HCT116 (cell line): ENCODE data around the gene PSMD3. TPM values are rescaled to one million over a fixed set of nuclear protein-coding genes. Genes with fewer than 3 reads are reported as not detected.
"Not testable (repeated sequence)": the region's sequence is repeated elsewhere in the genome, so short reads cannot be mapped to it uniquely, and the experiment has no call there.

Experiments used
- ATAC-seq: fragments of 200-7000 bp; cut with Tn5 transposase; 2 replicates; pipeline ENCODE4 v1.9.1; 2020; ENCODE audit warnings: mild to moderate bottlenecking, moderate library complexity
- BruUV-seq: library from RNA; stranded (reverse); fragments of 400-500 nt; replicated peaks from 2 replicates; lab custom pipeline; 2021; lab: Mats Ljungman, UMichigan
- CTCF ChIA-PET: fragments of 300-600 bp; sonication (Branson Sonifier 250); formaldehyde crosslinking; loops from one replicate; lab custom pipeline; 2021; ENCODE audit warnings: antibody characterized with exemption; lab: Charles Lee
- POLR2A ChIA-PET: fragments of 300-600, 350-600 bp; sonication (Branson Sonifier 250); formaldehyde crosslinking; loops from one replicate; lab custom pipeline; 2021; ENCODE audit warnings: antibody characterized with exemption; lab: Charles Lee
- RAD21 ChIA-PET, 2 experiments: fragments of 300-600 bp; sonication (Branson Sonifier 250); formaldehyde crosslinking; loops; one replicate each; lab custom pipeline; 2023; ENCODE audit warnings: low total read pairs in 2 of 2; ENCODE audit not compliant: uncharacterized antibody in 2 of 2, unreplicated experiment in 2 of 2, low non-redundant PET in 1 of 2; lab: Charles Lee
- DNase-seq: peaks from one replicate; pipeline ENCODE4 v3.0.0-alpha.2; 2010; ENCODE audit warnings: low read depth, low spot score
- H2AFZ ChIP-seq: fragments of 200-600 bp; shearing (Covaris generic), sonication (generic); 2 replicates; pipeline ENCODE4 v1.6.1; 2017; ENCODE audit warnings: low read depth, mixed run types, mixed read lengths, antibody characterized with exemption, low read length; ENCODE audit not compliant: poor library complexity, severe bottlenecking
- H3K27ac ChIP-seq: 2 replicates; pipeline ENCODE4 v1.5.1; 2012; ENCODE audit warnings: low read depth, low read length
- H3K27me3 ChIP-seq: fragments of 200-600 bp; sonication (generic); 2 replicates; pipeline ENCODE4 v1.6.1; 2016; ENCODE audit warnings: mixed run types, low read length, mixed read lengths; ENCODE audit not compliant: insufficient read depth
- H3K36me3 ChIP-seq, 2 experiments: fragments of 200-500 bp in 1 of 2; fragments of 200-600 bp in 1 of 2; sonication (Bioruptor generic) in 1 of 2; sonication (generic) in 1 of 2; 2 replicates each; pipeline versions ENCODE4 v1.5.1 to v1.6.1; 2014 to 2016; ENCODE audit warnings: low read length in 2 of 2, inconsistent platforms in 1 of 2, mixed read lengths in 1 of 2, mixed run types in 1 of 2; ENCODE audit not compliant: insufficient read depth in 2 of 2, control insufficient read depth in 1 of 2
- H3K4me1 ChIP-seq, 2 experiments: fragments of 200-600 bp in 1 of 2; sonication (generic) in 1 of 2; 2 replicates each; pipeline versions ENCODE4 v1.5.1 to v1.6.1; 2012 to 2017; ENCODE audit warnings: low read length in 2 of 2, inconsistent platforms in 1 of 2, mild to moderate bottlenecking in 1 of 2, mixed read lengths in 1 of 2, mixed run types in 1 of 2, moderate library complexity in 1 of 2; ENCODE audit not compliant: insufficient read depth in 2 of 2, control insufficient read depth in 1 of 2
- H3K4me2 ChIP-seq: fragments of 200-600 bp; sonication (generic); 2 replicates; pipeline ENCODE4 v1.6.1; 2017; ENCODE audit warnings: mixed run types, low read length, mixed read lengths
- H3K4me3 ChIP-seq, 2 experiments: fragments of 200-600 bp in 1 of 2; sonication (generic) in 1 of 2; replicated peaks in 1 of 2; 2 replicates each; pipeline ENCODE4 v1.5.1; 2011 to 2016; ENCODE audit warnings: low read length in 2 of 2, control low read depth in 1 of 2, low read depth in 1 of 2, mild to moderate bottlenecking in 1 of 2, mixed read lengths in 1 of 2, mixed run types in 1 of 2
- H3K79me2 ChIP-seq: fragments of 200-600 bp; sonication (generic); 2 replicates; pipeline ENCODE4 v1.6.1; 2017; ENCODE audit warnings: mild to moderate bottlenecking, mixed run types, low read length, moderate library complexity, mixed read lengths; ENCODE audit not compliant: insufficient read depth
- H3K9ac ChIP-seq: fragments of 200-600 bp; sonication (generic); 2 replicates; pipeline ENCODE4 v1.6.1; 2016; ENCODE audit warnings: low read length, mixed read lengths
- H3K9me2 ChIP-seq: fragments of 200-600 bp; sonication (generic), shearing (Covaris generic); 2 replicates; pipeline ENCODE4 v1.6.1; 2017; ENCODE audit warnings: mixed run types, mild to moderate bottlenecking, moderate library complexity; ENCODE audit not compliant: insufficient read depth
- H3K9me3 ChIP-seq, 2 experiments: fragments of 200-500 bp in 1 of 2; fragments of 200-600 bp in 1 of 2; sonication (Bioruptor generic) in 1 of 2; sonication (generic) in 1 of 2; 2 replicates each; pipeline ENCODE4 v1.6.1; 2014 to 2017; ENCODE audit warnings: low read length in 2 of 2, mixed read lengths in 2 of 2, inconsistent platforms in 1 of 2, low read depth in 1 of 2, mild to moderate bottlenecking in 1 of 2, mixed run types in 1 of 2, moderate library complexity in 1 of 2; ENCODE audit not compliant: control insufficient read depth in 1 of 2, insufficient read depth in 1 of 2
- H4K20me1 ChIP-seq: fragments of 200-600 bp; sonication (generic), shearing (Covaris generic); 2 replicates; pipeline ENCODE4 v1.6.1; 2017; ENCODE audit warnings: mixed run types, mild to moderate bottlenecking, moderate library complexity; ENCODE audit not compliant: insufficient read depth
- CBX3 ChIP-seq: IDR thresholded peaks from 2 replicates; pipeline ENCODE4 v1.6.1; 2012; ENCODE audit warnings: low read depth
- CEBPB ChIP-seq: IDR thresholded peaks from 2 replicates; pipeline ENCODE4 v1.6.1; 2012; ENCODE audit warnings: low read depth
- EGR1 ChIP-seq: IDR thresholded peaks from 2 replicates; pipeline ENCODE4 v1.6.1; 2012; ENCODE audit warnings: low read depth
- ELF1 ChIP-seq: IDR thresholded peaks from 2 replicates; pipeline ENCODE4 v1.6.1; 2012; ENCODE audit warnings: low read depth, borderline replicate concordance
- EZH2 ChIP-seq: fragments of 200-600 bp; sonication (generic); IDR thresholded peaks from 2 replicates; pipeline ENCODE4 v1.6.1; 2017; ENCODE audit warnings: antibody characterized with exemption, mixed run types
- EZH2phosphoT487 ChIP-seq: fragments of 200-600 bp; IDR thresholded peaks from 2 replicates; pipeline ENCODE4 v1.6.1; 2018; ENCODE audit warnings: antibody characterized with exemption, borderline replicate concordance
- FOSL1 ChIP-seq: IDR thresholded peaks from 2 replicates; pipeline ENCODE4 v1.6.1; 2012; ENCODE audit warnings: low read depth
- POLR2AphosphoS5 ChIP-seq: IDR thresholded peaks from 2 replicates; pipeline ENCODE4 v1.6.1; 2011; ENCODE audit warnings: mild to moderate bottlenecking, low read depth, low read length, moderate library complexity
- RAD21 ChIP-seq: IDR thresholded peaks from 2 replicates; pipeline ENCODE4 v1.6.1; 2012; ENCODE audit warnings: low read depth, mild to moderate bottlenecking
- SIN3A ChIP-seq: IDR thresholded peaks from 2 replicates; pipeline ENCODE4 v1.6.1; 2012; ENCODE audit warnings: low read depth
- SP1 ChIP-seq: IDR thresholded peaks from 2 replicates; pipeline ENCODE4 v1.6.1; 2012; ENCODE audit warnings: low read depth
- TCF7L2 ChIP-seq: IDR thresholded peaks from 2 replicates; pipeline ENCODE4 v1.7.0; 2011; ENCODE audit warnings: borderline replicate concordance, inconsistent platforms; ENCODE audit not compliant: insufficient read depth, insufficient read length; ENCODE audit errors: extremely low read depth
- YY1 ChIP-seq: IDR thresholded peaks from 2 replicates; pipeline ENCODE4 v1.6.1; 2011; ENCODE audit warnings: low read length, low read depth, moderate library complexity, mild to moderate bottlenecking; ENCODE audit not compliant: insufficient replicate concordance; ENCODE audit errors: extremely low read depth
- ZFX ChIP-seq: fragments of 450-650 bp; IDR thresholded peaks from 2 replicates; pipeline ENCODE4 v1.6.1; 2017
- ZNF274 ChIP-seq: fragments of 200-500 bp; sonication (Bioruptor generic); IDR thresholded peaks from 2 replicates; pipeline ENCODE4 v1.6.1; 2014; ENCODE audit warnings: mild to moderate bottlenecking, low read depth, low read length, inconsistent platforms
- intact Hi-C: fragments of 100-400 bp; cut with micrococcal nuclease; formaldehyde crosslinking; loops from 2 replicates; pipeline ENCODE4 v1.10.0; 2022
- total RNA-seq: library from RNA; stranded (reverse); gene quantifications from one replicate; pipeline ENCODE4 v1.2.1, GENCODE V29; 2021; ENCODE audit not compliant: unreplicated experiment
- TF ChIP-seq, protein P1 (sequence below): IDR thresholded peaks from 2 replicates; pipeline ENCODE4 v1.6.1; 2012; ENCODE audit warnings: low read depth
- TF ChIP-seq, protein P2 (sequence below), 3 experiments: fragments of 200-600 bp in 1 of 3; sonication (generic) in 1 of 3; IDR thresholded peaks in 2 of 3; conservative IDR thresholded peaks in 1 of 3; 2 replicates each; pipeline ENCODE4 v1.5.1; 2012 to 2017; ENCODE audit warnings: low read depth in 2 of 3, low read length in 2 of 3, antibody characterized with exemption in 1 of 3, borderline replicate concordance in 1 of 3, control low read depth in 1 of 3, mild to moderate bottlenecking in 1 of 3, mixed read lengths in 1 of 3, mixed run types in 1 of 3, moderate library complexity in 1 of 3; ENCODE audit not compliant: insufficient read depth in 1 of 3
- TF ChIP-seq, protein P3 (sequence below): IDR thresholded peaks from 2 replicates; pipeline ENCODE4 v1.6.1; 2012

The PSMD3 gene
- total RNA-seq, 1 experiment from 2014 or later, result 152 TPM

DNA sequence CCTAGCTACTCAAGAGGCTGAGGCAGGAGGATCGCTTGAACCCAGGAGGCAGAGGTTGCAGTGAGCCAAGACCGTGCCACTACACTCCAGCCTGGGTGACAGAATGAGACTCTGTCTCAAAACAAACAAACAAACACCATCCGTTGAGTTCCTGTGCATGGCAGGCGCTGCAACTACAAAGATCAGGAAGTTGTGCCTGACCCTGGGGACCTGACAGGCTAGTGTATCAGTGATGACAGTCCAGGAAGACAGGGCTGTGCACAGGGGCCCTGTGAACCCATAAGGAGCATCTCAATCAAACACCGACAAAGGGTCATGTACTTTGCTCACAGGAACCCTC, 32.1 kb upstream of the PSMD3 start:
- H3K4me3 ChIP-seq, BruUV-seq, H3K79me2 ChIP-seq, DNase-seq, H3K9me2 ChIP-seq, H3K27me3 ChIP-seq, CTCF ChIA-PET, H3K9ac ChIP-seq, POLR2A ChIA-PET, intact Hi-C loops, H3K9me3 ChIP-seq, H4K20me1 ChIP-seq, ATAC-seq, H2AFZ ChIP-seq, H3K36me3 ChIP-seq, RAD21 ChIA-PET, H3K27ac ChIP-seq, H3K4me2 ChIP-seq: not testable (repeated sequence)
- H3K4me1 ChIP-seq, result peaks cover 7 to 11% of the 10 kb centered on the region in 2 experiments

DNA sequence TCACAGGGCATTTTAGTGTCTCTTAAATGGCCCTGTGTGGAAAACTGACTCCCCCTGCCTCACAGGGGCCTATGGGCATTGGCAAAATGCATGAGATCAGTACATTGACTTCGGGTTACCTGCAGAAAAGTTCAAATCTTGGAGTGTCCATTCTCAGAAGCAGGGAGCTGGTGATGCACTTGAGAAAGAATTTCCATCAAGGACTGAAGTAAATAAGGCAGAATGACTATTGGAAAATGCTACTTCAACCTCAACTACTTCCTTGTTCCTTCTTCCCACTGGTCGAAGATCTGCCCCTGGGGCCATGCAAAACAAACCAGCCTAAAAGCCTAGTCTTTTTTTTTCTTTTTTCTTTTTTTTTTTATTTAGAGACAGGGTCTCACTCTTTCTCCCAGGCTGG, 31.6 kb upstream of the PSMD3 start:
- no peaks in the 10 kb centered on the region for H3K27me3 ChIP-seq
- POLR2A ChIA-PET, result no interaction called here
- BruUV-seq, result no TSS peak
- H3K4me1 ChIP-seq, result peaks cover 10 to 16% of the 10 kb centered on the region in 2 experiments
- ATAC-seq (no peak), DNase-seq (no peak)
- no peaks in the 10 kb centered on the region for H3K79me2 ChIP-seq
- no peaks in the 10 kb centered on the region for H3K9me3 ChIP-seq
- H3K4me2 ChIP-seq, result no peak overlapping the region
- intact Hi-C loops, result no loop called here
- no peak overlapping the region for H3K4me3 ChIP-seq
- no peak overlapping the region for H3K27ac ChIP-seq
- H3K9ac ChIP-seq, result no peak overlapping the region
- H3K36me3 ChIP-seq, result no peaks in the 10 kb centered on the region
- CTCF ChIA-PET, result no interaction called here
- no peak overlapping the region for H2AFZ ChIP-seq
- H3K9me2 ChIP-seq, result no peaks in the 10 kb centered on the region
- RAD21 ChIA-PET, result no interaction called here
- no peaks in the 10 kb centered on the region for H4K20me1 ChIP-seq
- TF ChIP-seq SIN3A, result no peak
- no peak for TF ChIP-seq ZNF274
- TF ChIP-seq CEBPB, result no peak
- TF ChIP-seq ZFX, result no peak
- TF ChIP-seq, protein P1, sequence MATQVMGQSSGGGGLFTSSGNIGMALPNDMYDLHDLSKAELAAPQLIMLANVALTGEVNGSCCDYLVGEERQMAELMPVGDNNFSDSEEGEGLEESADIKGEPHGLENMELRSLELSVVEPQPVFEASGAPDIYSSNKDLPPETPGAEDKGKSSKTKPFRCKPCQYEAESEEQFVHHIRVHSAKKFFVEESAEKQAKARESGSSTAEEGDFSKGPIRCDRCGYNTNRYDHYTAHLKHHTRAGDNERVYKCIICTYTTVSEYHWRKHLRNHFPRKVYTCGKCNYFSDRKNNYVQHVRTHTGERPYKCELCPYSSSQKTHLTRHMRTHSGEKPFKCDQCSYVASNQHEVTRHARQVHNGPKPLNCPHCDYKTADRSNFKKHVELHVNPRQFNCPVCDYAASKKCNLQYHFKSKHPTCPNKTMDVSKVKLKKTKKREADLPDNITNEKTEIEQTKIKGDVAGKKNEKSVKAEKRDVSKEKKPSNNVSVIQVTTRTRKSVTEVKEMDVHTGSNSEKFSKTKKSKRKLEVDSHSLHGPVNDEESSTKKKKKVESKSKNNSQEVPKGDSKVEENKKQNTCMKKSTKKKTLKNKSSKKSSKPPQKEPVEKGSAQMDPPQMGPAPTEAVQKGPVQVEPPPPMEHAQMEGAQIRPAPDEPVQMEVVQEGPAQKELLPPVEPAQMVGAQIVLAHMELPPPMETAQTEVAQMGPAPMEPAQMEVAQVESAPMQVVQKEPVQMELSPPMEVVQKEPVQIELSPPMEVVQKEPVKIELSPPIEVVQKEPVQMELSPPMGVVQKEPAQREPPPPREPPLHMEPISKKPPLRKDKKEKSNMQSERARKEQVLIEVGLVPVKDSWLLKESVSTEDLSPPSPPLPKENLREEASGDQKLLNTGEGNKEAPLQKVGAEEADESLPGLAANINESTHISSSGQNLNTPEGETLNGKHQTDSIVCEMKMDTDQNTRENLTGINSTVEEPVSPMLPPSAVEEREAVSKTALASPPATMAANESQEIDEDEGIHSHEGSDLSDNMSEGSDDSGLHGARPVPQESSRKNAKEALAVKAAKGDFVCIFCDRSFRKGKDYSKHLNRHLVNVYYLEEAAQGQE, result no peak
- TF ChIP-seq CBX3, result no peak
- TF ChIP-seq, protein P2, sequence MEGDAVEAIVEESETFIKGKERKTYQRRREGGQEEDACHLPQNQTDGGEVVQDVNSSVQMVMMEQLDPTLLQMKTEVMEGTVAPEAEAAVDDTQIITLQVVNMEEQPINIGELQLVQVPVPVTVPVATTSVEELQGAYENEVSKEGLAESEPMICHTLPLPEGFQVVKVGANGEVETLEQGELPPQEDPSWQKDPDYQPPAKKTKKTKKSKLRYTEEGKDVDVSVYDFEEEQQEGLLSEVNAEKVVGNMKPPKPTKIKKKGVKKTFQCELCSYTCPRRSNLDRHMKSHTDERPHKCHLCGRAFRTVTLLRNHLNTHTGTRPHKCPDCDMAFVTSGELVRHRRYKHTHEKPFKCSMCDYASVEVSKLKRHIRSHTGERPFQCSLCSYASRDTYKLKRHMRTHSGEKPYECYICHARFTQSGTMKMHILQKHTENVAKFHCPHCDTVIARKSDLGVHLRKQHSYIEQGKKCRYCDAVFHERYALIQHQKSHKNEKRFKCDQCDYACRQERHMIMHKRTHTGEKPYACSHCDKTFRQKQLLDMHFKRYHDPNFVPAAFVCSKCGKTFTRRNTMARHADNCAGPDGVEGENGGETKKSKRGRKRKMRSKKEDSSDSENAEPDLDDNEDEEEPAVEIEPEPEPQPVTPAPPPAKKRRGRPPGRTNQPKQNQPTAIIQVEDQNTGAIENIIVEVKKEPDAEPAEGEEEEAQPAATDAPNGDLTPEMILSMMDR (IDR thresholded peaks at IDR 0.05 in 2 of 3, conservative IDR thresholded peaks at IDR 0.05 in 1 of 3; ENCODE audit: borderline replicate concordance in 1 of 3, insufficient read depth in 1 of 3, low read depth in 2 of 3, low read length in 2 of 3), result no peak
- no peak for TF ChIP-seq POLR2AphosphoS5
- no peak for TF ChIP-seq SP1
- no peak for TF ChIP-seq TCF7L2
- TF ChIP-seq, protein P3, sequence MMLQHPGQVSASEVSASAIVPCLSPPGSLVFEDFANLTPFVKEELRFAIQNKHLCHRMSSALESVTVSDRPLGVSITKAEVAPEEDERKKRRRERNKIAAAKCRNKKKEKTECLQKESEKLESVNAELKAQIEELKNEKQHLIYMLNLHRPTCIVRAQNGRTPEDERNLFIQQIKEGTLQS, result no peak
- TF ChIP-seq EZH2, result no peak
- TF ChIP-seq FOSL1, result no peak
- TF ChIP-seq RAD21, result no peak
- no peak for TF ChIP-seq YY1
- TF ChIP-seq EZH2phosphoT487, result no peak
- TF ChIP-seq ELF1, result no peak
- no peak for TF ChIP-seq EGR1
